Endothelial cell of umbilical vein (primary cell): ENCODE measurements around the gene PAX8. TPM values are rescaled to one million over a fixed set of nuclear protein-coding genes. Genes with fewer than 3 reads are reported as not detected.

Experiments
- BruUV-seq: library from RNA; stranded (reverse); fragments of 400-500 nt; replicated peaks from 2 replicates; lab custom pipeline; 2021; lab: Mats Ljungman, UMichigan
- CTCF ChIA-PET: fragments of 300-600, 350-600 bp; sonication (Branson Sonifier 250); formaldehyde crosslinking; loops from one replicate; lab custom pipeline; 2021; ENCODE audit warnings: antibody characterized with exemption, inconsistent platforms; lab: Charles Lee
- POLR2A ChIA-PET: fragments of 300-600, 350-600 bp; sonication (Branson Sonifier 250); formaldehyde crosslinking; loops from one replicate; lab custom pipeline; 2021; ENCODE audit warnings: antibody characterized with exemption, inconsistent platforms; lab: Charles Lee
- DNase-seq: peaks from one replicate; pipeline ENCODE4 v3.0.0-alpha.2; 2011; ENCODE audit warnings: low read depth, low spot score
- FAIRE-seq: peaks from 2 replicates; lab custom pipeline; 2011; peaks lifted over from hg19 to GRCh38; lab: Jason Lieb, UNC
- H2AFZ ChIP-seq: 2 replicates; pipeline ENCODE4 v1.6.0; 2012; ENCODE audit warnings: low read depth, low read length, control low read depth, inconsistent platforms
- H3K27ac ChIP-seq: 2 replicates; pipeline ENCODE4 v1.5.1; 2011; ENCODE audit warnings: low read depth, mild to moderate bottlenecking, control low read depth, low read length, moderate library complexity; ENCODE audit not compliant: insufficient read depth
- H3K27me3 ChIP-seq, 2 experiments: 2 replicates each; pipeline versions ENCODE4 v1.6.0 to v1.6.1; 2011; ENCODE audit warnings: low read length in 2 of 2, mixed read lengths in 1 of 2; ENCODE audit not compliant: control insufficient read depth in 2 of 2, insufficient read depth in 2 of 2
- H3K36me3 ChIP-seq, 2 experiments: 2 replicates in 1 of 2; 3 replicates in 1 of 2; pipeline ENCODE4 v1.5.1; 2011; ENCODE audit warnings: low read length in 2 of 2, mild to moderate bottlenecking in 1 of 2, moderate library complexity in 1 of 2; ENCODE audit not compliant: control insufficient read depth in 2 of 2, insufficient read depth in 2 of 2; ENCODE audit errors: extremely low read depth in 1 of 2
- H3K4me1 ChIP-seq: 3 replicates; pipeline ENCODE4 v1.5.1; 2011; ENCODE audit warnings: mild to moderate bottlenecking, low read length; ENCODE audit not compliant: control insufficient read depth, insufficient read depth; ENCODE audit errors: extremely low read depth
- H3K4me2 ChIP-seq: 2 replicates; pipeline ENCODE4 v1.6.1; 2011; ENCODE audit warnings: low read length, control low read depth, mixed read lengths; ENCODE audit not compliant: insufficient read depth
- H3K4me3 ChIP-seq, 3 experiments: fragments of 200-600 bp in 1 of 3; sonication (generic), shearing (Covaris generic) in 1 of 3; replicated peaks in 1 of 3; 2 replicates each; pipeline ENCODE4 v1.5.1; 2011 to 2016; ENCODE audit warnings: control low read depth in 3 of 3, low read length in 3 of 3, mild to moderate bottlenecking in 2 of 3, inconsistent platforms in 1 of 3, low read depth in 1 of 3, moderate library complexity in 1 of 3; ENCODE audit not compliant: insufficient read depth in 1 of 3
- H3K79me2 ChIP-seq: 2 replicates; pipeline ENCODE4 v1.6.0; 2012; ENCODE audit warnings: low read length, inconsistent platforms; ENCODE audit not compliant: control insufficient read depth, insufficient read depth
- H3K9ac ChIP-seq: replicated peaks from 2 replicates; pipeline ENCODE3; 2011; ENCODE audit warnings: low read length, control low read depth; ENCODE audit not compliant: insufficient read depth; ENCODE audit errors: extremely low read depth
- H3K9me1 ChIP-seq: replicated peaks from 3 replicates; pipeline ENCODE4 v1.6.0; 2011; ENCODE audit warnings: mild to moderate bottlenecking, low read length; ENCODE audit not compliant: control insufficient read depth, insufficient read depth; ENCODE audit errors: extremely low read depth
- H3K9me3 ChIP-seq: replicated peaks from 2 replicates; pipeline ENCODE4 v1.5.1; 2012; ENCODE audit warnings: low read length, inconsistent platforms; ENCODE audit not compliant: control insufficient read depth, insufficient read depth
- H4K20me1 ChIP-seq: replicated peaks from 2 replicates; pipeline ENCODE3; 2011; ENCODE audit warnings: mild to moderate bottlenecking, low read length; ENCODE audit not compliant: control insufficient read depth, insufficient read depth; ENCODE audit errors: extremely low read depth
- CTCF ChIP-seq, 2 donors: IDR thresholded peaks; 1 replicate in 1 of 2; 2 replicates in 1 of 2; pipeline ENCODE4 v1.5.1; 2011; ENCODE audit warnings: low read length in 2 of 2, mild to moderate bottlenecking in 2 of 2, moderate library complexity in 2 of 2, control low read depth in 1 of 2, inconsistent platforms in 1 of 2, low read depth in 1 of 2; ENCODE audit not compliant: insufficient read depth in 1 of 2; ENCODE audit errors: extremely low read depth in 1 of 2
- EZH2 ChIP-seq: IDR thresholded peaks from 2 replicates; pipeline ENCODE4 v1.6.1; 2012; ENCODE audit warnings: borderline replicate concordance, low read depth, mild to moderate bottlenecking, moderate library complexity, low read length, inconsistent platforms; ENCODE audit not compliant: severe bottlenecking
- FOS ChIP-seq: IDR thresholded peaks from 2 replicates; pipeline ENCODE4 v1.6.1; 2011; ENCODE audit warnings: mild to moderate bottlenecking, low read length, moderate library complexity, borderline replicate concordance; ENCODE audit not compliant: insufficient read depth
- GATA2 ChIP-seq: IDR thresholded peaks from 2 replicates; pipeline ENCODE4 v1.7.0; 2011; ENCODE audit warnings: low read depth, mild to moderate bottlenecking, moderate library complexity, mixed read lengths, low read length; ENCODE audit not compliant: insufficient read length, insufficient read depth
- JUN ChIP-seq: IDR thresholded peaks from 2 replicates; pipeline ENCODE4 v1.6.1; 2011; ENCODE audit warnings: borderline replicate concordance, low read depth; ENCODE audit not compliant: insufficient read length, insufficient read depth
- MAX ChIP-seq: IDR thresholded peaks from 2 replicates; pipeline ENCODE4 v1.6.1; 2011; ENCODE audit not compliant: insufficient read depth, insufficient read length
- MYC ChIP-seq: IDR thresholded peaks from one replicate; pipeline ENCODE4 v1.6.1; 2011; ENCODE audit warnings: mild to moderate bottlenecking, low read depth, low read length
- POLR2A ChIP-seq: IDR thresholded peaks from 2 replicates; pipeline ENCODE4 v1.6.1; 2012; ENCODE audit warnings: low read depth, mild to moderate bottlenecking, control low read depth, low read length
- POLR2AphosphoS5 ChIP-seq: IDR thresholded peaks from 2 replicates; pipeline ENCODE4 v1.6.1; 2012; ENCODE audit warnings: low read depth, mild to moderate bottlenecking, control low read depth, low read length, moderate library complexity; ENCODE audit not compliant: insufficient read depth
- dilution Hi-C: fragments of 300-500 bp; cut with MboI; formaldehyde crosslinking; loops from one replicate; pipeline ENCODE4 v1.15.0; 2019; ENCODE audit warnings: low sequenced_read_pairs; ENCODE audit not compliant: extremely low pct_ligation_motif_present
- intact Hi-C: fragments of 100-400 bp; cut with micrococcal nuclease; formaldehyde crosslinking; loops from one replicate; pipeline ENCODE4 v1.10.0; 2022
- polyA plus RNA-seq, 4 experiments: library from polyadenylated mRNA; depleted of rRNA in 3 of 4; stranded (reverse) in 3 of 4; unstranded in 1 of 4; fragments of >200 nt; gene quantifications; 2 replicates each; pipeline versions ENCODE4 v1.2.1 to v1.2.3, GENCODE V29; 2011 to 2012; ENCODE audit warnings: missing spikeins in 1 of 4
- total RNA-seq: library from RNA; stranded (reverse); gene quantifications from 2 replicates; pipeline ENCODE4 v1.2.3, GENCODE V29; 2021

The PAX8 gene
- total and polyA plus RNA-seq, 2 donors (not counting 3 experiments of a cell fraction or from before 2014, with no cell fraction given), result 0.22 to 0.62 TPM

GRCh38 chr2:113300281-113300680, 21.6 kb upstream of the PAX8 start:
- BruUV-seq, result no TSS peak
- POLR2A ChIA-PET, result no interaction called here

More at GRCh38 chr2:113300281-113300680, 21.6 kb upstream of the PAX8 start:
- Histone ChIP-seq H4K20me1 (no peaks in the 10 kb centered on the region), H3K27me3 (peaks cover 0 to 9% of the 10 kb centered on the region in 2 experiments), H3K36me3 (no peaks in the 10 kb centered on the region), H3K9ac (no peak overlapping the region), H3K4me1 (no peaks in the 10 kb centered on the region), H3K4me3 (no peak overlapping the region), H3K4me2 (no peak overlapping the region), H3K79me2 (no peaks in the 10 kb centered on the region), H2AFZ (no peak overlapping the region), H3K9me3 (no peaks in the 10 kb centered on the region), H3K27ac (no peak overlapping the region), H3K9me1 (no peaks in the 10 kb centered on the region)
- dilution Hi-C loops, result no loop called here
- TF ChIP-seq EZH2, result no peak
- no peak for TF ChIP-seq FOS
- no peak for TF ChIP-seq CTCF (IDR thresholded peaks at IDR 0.05; ENCODE audit: extremely low read depth in 1 of 2, insufficient read depth in 1 of 2, low read depth in 1 of 2, low read length in 2 of 2)
- TF ChIP-seq GATA2, result no peak
- no peak for TF ChIP-seq POLR2A
- TF ChIP-seq MAX, result no peak
- no peak for TF ChIP-seq POLR2AphosphoS5
- TF ChIP-seq JUN, result no peak
- no peak for TF ChIP-seq MYC
- intact Hi-C loops, result no loop called here
- CTCF ChIA-PET, result no interaction called here
- DNase-seq (no peak), FAIRE-seq (no peak)
